Measurements from ENCODE around the gene CD28. TPM values are rescaled to one million over a fixed set of nuclear protein-coding genes. Genes with fewer than 3 reads are reported as not detected.

Gene CD28
- total RNA-seq (2022; extraction: Qiagen RNA extraction; ENCODE audit: low read depth): not detected in 5 replicates

GRCh38 chr2:203706403-203706802 is at the start of gene CD28:
CD28 (plus strand) TSS chr2:203706639; CDS start chr2:203706697, 58 bp downstream.

Other genes starting within 250 kb of the CD28 start
- 5.7 to 7.6 TPM (median 7.3 TPM) in 5 replicates for gene RAPH1, start 171.3 kb upstream of the CD28 start, total RNA-seq (2022; extraction: Qiagen RNA extraction; ENCODE audit: low read depth)
- gene CTLA4, start 161.1 kb downstream of the CD28 start, total RNA-seq (2022; extraction: Qiagen RNA extraction; ENCODE audit: low read depth): not detected in 5 replicates
- not detected in 5 replicates for gene ICOS, start 230.1 kb downstream of the CD28 start, total RNA-seq (2022; extraction: Qiagen RNA extraction; ENCODE audit: low read depth)

Data from A549 treated with DMSO at 1 μM for 4 hours (cell line).